CD14-positive monocyte (primary cell): ENCODE results near the gene PRSS50. TPM values are rescaled to one million over a fixed set of nuclear protein-coding genes. Genes with fewer than 3 reads are reported as not detected.

ENCODE experiments used
- DNase-seq, 3 donors: peaks; one replicate each; pipeline ENCODE4 v3.0.0-alpha.2; 2011 to 2022
- H2AFZ ChIP-seq: 2 replicates; pipeline ENCODE4 v1.6.0; 2012; ENCODE audit warnings: mild to moderate bottlenecking, low read depth, low read length, inconsistent platforms; ENCODE audit not compliant: insufficient read depth, poor library complexity, severe bottlenecking
- H3K27ac ChIP-seq, 2 donors: 1 replicate in 1 of 2; 2 replicates in 1 of 2; pipeline ENCODE4 v1.5.1; 2012 to 2013; ENCODE audit warnings: low read length in 2 of 2, control low read depth in 1 of 2, inconsistent platforms in 1 of 2, low read depth in 1 of 2, mild to moderate bottlenecking in 1 of 2
- H3K27me3 ChIP-seq, 2 donors: one replicate each; pipeline versions ENCODE4 v1.6.0 to v1.6.1; 2011 to 2013; ENCODE audit warnings: low read length in 2 of 2; ENCODE audit not compliant: control insufficient read depth in 2 of 2, insufficient read depth in 2 of 2
- H3K36me3 ChIP-seq, 2 donors: replicated peaks in 1 of 2; 1 replicate in 1 of 2; 2 replicates in 1 of 2; pipeline versions ENCODE4 v1.5.1 to v1.6.1; 2012 to 2013; ENCODE audit warnings: low read length in 2 of 2, control low read depth in 1 of 2, inconsistent platforms in 1 of 2, mild to moderate bottlenecking in 1 of 2; ENCODE audit not compliant: insufficient read depth in 2 of 2, control insufficient read depth in 1 of 2
- H3K4me1 ChIP-seq, 2 donors: 1 replicate in 1 of 2; 2 replicates in 1 of 2; pipeline versions ENCODE4 v1.5.1 to v1.6.1; 2012 to 2013; ENCODE audit warnings: low read length in 2 of 2, control low read depth in 1 of 2, inconsistent platforms in 1 of 2, mild to moderate bottlenecking in 1 of 2, moderate library complexity in 1 of 2; ENCODE audit not compliant: insufficient read depth in 2 of 2, control insufficient read depth in 1 of 2
- H3K4me2 ChIP-seq: replicated peaks from 2 replicates; pipeline ENCODE3; 2012; ENCODE audit warnings: low read length, moderate library complexity, mild to moderate bottlenecking; ENCODE audit not compliant: poor library complexity, severe bottlenecking; ENCODE audit errors: extremely low read depth
- H3K4me3 ChIP-seq, 3 experiments: fragments of 200-600 bp in 1 of 3; sonication (generic) in 1 of 3; replicated peaks in 1 of 3; 1 replicate in 2 of 3; 2 replicates in 1 of 3; pipeline ENCODE4 v1.5.1; 2011 to 2013; ENCODE audit warnings: low read length in 3 of 3, mild to moderate bottlenecking in 3 of 3, control low read depth in 2 of 3, low read depth in 2 of 3, inconsistent platforms in 1 of 3, moderate library complexity in 1 of 3
- H3K79me2 ChIP-seq: 2 replicates; pipeline ENCODE4 v1.6.0; 2012; ENCODE audit warnings: mild to moderate bottlenecking, control low read depth, inconsistent platforms, low read length, moderate library complexity; ENCODE audit not compliant: insufficient read depth
- H3K9ac ChIP-seq: 2 replicates; pipeline ENCODE4 v1.6.0; 2017; ENCODE audit warnings: low read length, mild to moderate bottlenecking; ENCODE audit not compliant: insufficient read depth, poor library complexity, severe bottlenecking
- H3K9me3 ChIP-seq, 2 donors: replicated peaks in 1 of 2; 1 replicate in 1 of 2; 2 replicates in 1 of 2; pipeline versions ENCODE4 v1.5.1 to v1.6.1; 2012 to 2013; ENCODE audit warnings: low read length in 2 of 2, control low read depth in 1 of 2; ENCODE audit not compliant: control insufficient read depth in 1 of 2, insufficient read depth in 1 of 2
- H4K20me1 ChIP-seq: 2 replicates; pipeline ENCODE4 v1.6.0; 2012; ENCODE audit warnings: mild to moderate bottlenecking, low read length, control low read depth, moderate library complexity; ENCODE audit not compliant: insufficient read depth
- H3K27ac Mint-ChIP-seq, 7 donors: one replicate each; pipeline ENCODE4 v1.8.0; 2020; ENCODE audit warnings: mild to moderate bottlenecking in 7 of 7, mixed read lengths in 7 of 7, moderate library complexity in 6 of 7, inconsistent platforms in 2 of 7
- H3K27me3 Mint-ChIP-seq, 3 donors: one replicate each; pipeline ENCODE4 v1.8.0; 2021 to 2022; ENCODE audit warnings: low read depth in 3 of 3, mild to moderate bottlenecking in 3 of 3, mixed read lengths in 3 of 3, moderate library complexity in 3 of 3, inconsistent platforms in 1 of 3
- H3K36me3 Mint-ChIP-seq, 2 donors: one replicate each; pipeline ENCODE4 v1.8.0; 2020; ENCODE audit warnings: mixed read lengths in 2 of 2, inconsistent platforms in 1 of 2, mild to moderate bottlenecking in 1 of 2
- H3K4me1 Mint-ChIP-seq: one replicate; pipeline ENCODE4 v1.8.0; 2020; ENCODE audit warnings: mild to moderate bottlenecking, mixed read lengths
- H3K4me3 Mint-ChIP-seq, 2 donors: one replicate each; pipeline ENCODE4 v1.8.0; 2020; ENCODE audit warnings: mild to moderate bottlenecking in 2 of 2, mixed read lengths in 2 of 2, moderate library complexity in 1 of 2
- H3K9me3 Mint-ChIP-seq, 7 donors: one replicate each; pipeline ENCODE4 v1.8.0; 2020 to 2022; ENCODE audit warnings: mixed read lengths in 7 of 7, mild to moderate bottlenecking in 6 of 7, moderate library complexity in 6 of 7, inconsistent platforms in 2 of 7
- WGBS: methylation state at CpG from one replicate; pipeline ENCODE4 v1.1.5; 2013; ENCODE audit warnings: missing lambda C conversion rate; ENCODE audit not compliant: insufficient coverage; 5-methylcytosine and 5-hydroxymethylcytosine counted together
- intact Hi-C, 2 donors: fragments of 100-400 bp; cut with micrococcal nuclease; formaldehyde crosslinking; loops; one replicate each; pipeline versions ENCODE4 v1.15.0 to v1.15.1; 2023
- polyA plus RNA-seq, 3 donors: library from polyadenylated mRNA; depleted of rRNA in 1 of 3; unstranded in 2 of 3; stranded (reverse) in 1 of 3; fragments of 300-500 nt in 2 of 3; fragments of >200 nt in 1 of 3; fragmentation: Illumina TruSeq in 2 of 3; gene quantifications; 1 replicate in 2 of 3; 2 replicates in 1 of 3; pipeline ENCODE4 v1.2.3, GENCODE V29; 2012 to 2021
- TF ChIP-seq, protein P1 (sequence below): fragments of 200-600 bp; IDR thresholded peaks from one replicate; pipeline ENCODE4 v1.8.0; 2022; ENCODE audit warnings: antibody characterized with exemption, mild to moderate bottlenecking

PRSS50 gene
- polyA plus RNA-seq, 3 donors, result not detected

DNA sequence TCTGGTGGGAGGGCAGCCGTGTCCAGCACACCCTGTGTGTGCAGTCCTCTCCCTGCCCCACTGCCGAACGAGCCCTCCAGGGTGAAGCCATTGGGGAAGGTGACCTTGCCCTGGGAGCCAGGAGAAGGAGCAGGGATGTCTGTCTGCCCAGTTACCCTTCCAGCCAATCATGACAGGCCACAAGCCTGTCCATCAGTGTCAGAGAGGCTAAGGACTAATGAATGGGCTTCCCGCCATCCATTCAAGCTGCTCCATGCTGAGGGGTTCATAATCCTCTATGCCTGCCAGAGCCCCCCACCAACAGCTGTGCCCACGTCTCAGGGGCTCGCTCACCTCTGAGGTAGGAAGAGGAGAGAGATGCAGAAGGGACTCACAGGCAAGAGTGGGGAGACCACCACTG, 39.4 kb downstream of the PRSS50 start:
- Histone ChIP-seq H3K4me2 (no peak overlapping the region), H3K9ac (no peak overlapping the region), H3K27me3 (no peaks in the 10 kb centered on the region), H3K4me1 (peaks cover 11 to 13% of the 10 kb centered on the region in 2 donors), H3K4me3 (no peak overlapping the region), H3K79me2 (no peaks in the 10 kb centered on the region), H3K36me3 (no peaks in the 10 kb centered on the region), H4K20me1 (no peaks in the 10 kb centered on the region), H3K9me3 (no peaks in the 10 kb centered on the region), H2AFZ (no peak overlapping the region), H3K27ac (no peak overlapping the region)
- TF ChIP-seq, protein P1, sequence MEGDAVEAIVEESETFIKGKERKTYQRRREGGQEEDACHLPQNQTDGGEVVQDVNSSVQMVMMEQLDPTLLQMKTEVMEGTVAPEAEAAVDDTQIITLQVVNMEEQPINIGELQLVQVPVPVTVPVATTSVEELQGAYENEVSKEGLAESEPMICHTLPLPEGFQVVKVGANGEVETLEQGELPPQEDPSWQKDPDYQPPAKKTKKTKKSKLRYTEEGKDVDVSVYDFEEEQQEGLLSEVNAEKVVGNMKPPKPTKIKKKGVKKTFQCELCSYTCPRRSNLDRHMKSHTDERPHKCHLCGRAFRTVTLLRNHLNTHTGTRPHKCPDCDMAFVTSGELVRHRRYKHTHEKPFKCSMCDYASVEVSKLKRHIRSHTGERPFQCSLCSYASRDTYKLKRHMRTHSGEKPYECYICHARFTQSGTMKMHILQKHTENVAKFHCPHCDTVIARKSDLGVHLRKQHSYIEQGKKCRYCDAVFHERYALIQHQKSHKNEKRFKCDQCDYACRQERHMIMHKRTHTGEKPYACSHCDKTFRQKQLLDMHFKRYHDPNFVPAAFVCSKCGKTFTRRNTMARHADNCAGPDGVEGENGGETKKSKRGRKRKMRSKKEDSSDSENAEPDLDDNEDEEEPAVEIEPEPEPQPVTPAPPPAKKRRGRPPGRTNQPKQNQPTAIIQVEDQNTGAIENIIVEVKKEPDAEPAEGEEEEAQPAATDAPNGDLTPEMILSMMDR, result no peak
- Mint-ChIP-seq H3K4me3 (no peak overlapping the region), H3K36me3 (no peaks in the 10 kb centered on the region), H3K4me1 (peaks cover 14% of the 10 kb centered on the region), H3K27ac (no peak overlapping the region), H3K27me3 (peaks cover 0 to under 1% (median 0%) of the 10 kb centered on the region in 3 donors), H3K9me3 (peaks cover 0 to 2% (median 0%) of the 10 kb centered on the region in 7 donors)
- intact Hi-C loops, result no loop called here
- 90% methylated on average over 2 of the region's 6 CpGs for WGBS
- DNase-seq, result no peak

DNA sequence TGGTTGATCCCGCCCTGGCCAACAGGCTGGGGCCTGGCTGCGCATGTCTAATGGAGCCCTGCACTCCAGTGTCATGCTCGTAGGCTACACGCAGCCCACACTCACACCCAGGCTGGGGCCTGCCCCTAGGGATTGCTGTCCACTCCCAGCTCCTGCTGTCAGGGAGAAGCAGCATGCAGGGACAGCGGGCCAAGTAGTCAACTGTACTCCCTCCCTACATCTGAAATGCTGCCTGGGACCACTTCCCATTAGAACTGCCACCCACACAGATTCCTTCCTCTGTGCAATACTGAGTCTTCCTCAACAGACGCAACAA, 40.3 kb downstream of the PRSS50 start:
- TF ChIP-seq, protein P1, result no peak
- intact Hi-C loops, result no loop called here
- no peaks in the 10 kb centered on the region for H3K79me2 ChIP-seq
- peaks cover 8 to 10% of the 10 kb centered on the region in 2 donors for H3K4me1 ChIP-seq
- Mint-ChIP-seq H3K27ac (no peak overlapping the region), H3K27me3 (no peaks in the 10 kb centered on the region), H3K9me3 (peaks cover 0 to 2% (median 0%) of the 10 kb centered on the region in 7 donors), H3K4me3 (no peak overlapping the region), H3K36me3 (no peaks in the 10 kb centered on the region), H3K4me1 (peaks cover 11% of the 10 kb centered on the region)
- no peaks in the 10 kb centered on the region for H3K9me3 ChIP-seq
- H4K20me1 ChIP-seq, result no peaks in the 10 kb centered on the region
- no peak overlapping the region for H3K9ac ChIP-seq
- 38% methylated on average over 6 of the region's 6 CpGs for WGBS
- H3K27me3 ChIP-seq, result no peaks in the 10 kb centered on the region
- no peak overlapping the region for H3K4me3 ChIP-seq
- H3K27ac ChIP-seq, result no peak overlapping the region
- H2AFZ ChIP-seq, result no peak overlapping the region
- H3K36me3 ChIP-seq, result no peaks in the 10 kb centered on the region
- DNase-seq, result no peak
- no peak overlapping the region for H3K4me2 ChIP-seq
